ENCODE results near the gene AMN.

Gene AMN

DNA sequence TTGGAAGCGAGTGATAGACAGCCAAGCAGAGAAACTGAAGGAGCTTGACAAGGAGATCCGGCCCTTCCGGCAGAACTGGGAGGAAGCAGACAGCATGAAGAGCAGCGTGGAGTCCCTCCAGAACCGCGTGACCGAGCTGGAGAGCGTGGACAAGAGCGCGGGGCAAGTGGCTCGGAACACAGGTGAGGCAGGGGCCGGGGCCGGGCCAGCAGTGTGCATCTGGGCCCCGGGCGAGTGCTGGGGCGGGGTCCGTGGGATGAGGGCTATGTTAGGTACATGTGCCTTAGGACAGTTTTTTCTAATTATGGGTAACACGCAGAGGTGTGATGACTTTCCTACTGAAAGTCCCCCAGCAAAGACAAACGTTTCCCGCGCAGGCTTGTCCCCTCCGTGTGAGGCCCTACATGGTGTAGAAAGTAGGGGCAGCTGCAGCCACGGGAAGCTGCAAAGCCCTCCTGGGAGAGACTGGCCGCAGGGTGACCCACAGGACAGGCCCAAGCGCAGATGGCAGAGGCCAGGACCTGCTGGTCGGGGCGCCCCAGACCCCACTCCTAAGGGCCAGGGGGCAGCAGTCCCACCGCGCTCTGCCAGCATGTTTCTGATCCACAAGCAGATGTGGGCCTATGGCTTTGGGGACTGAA lies 19.1 kb upstream of the AMN start:
- DNase-seq (ENCODE audit: low spot score in 2 of 2) = no peak
- Histone ChIP-seq H3K4me1 (no peaks in the 10 kb centered on the region), H3K36me3 (replicated peaks) (peaks cover 38% of the 10 kb centered on the region), H3K9me3 (peaks cover 8% of the 10 kb centered on the region; the same call in 1 of the 2 replicates), H3K27me3 (ENCODE audit: low read depth) (no peaks in the 10 kb centered on the region), H3K4me3 (no peak overlapping the region)
- in situ Hi-C loops (cut with MboI; ENCODE audit: low sequenced_read_pairs) = no loop called here

DNA sequence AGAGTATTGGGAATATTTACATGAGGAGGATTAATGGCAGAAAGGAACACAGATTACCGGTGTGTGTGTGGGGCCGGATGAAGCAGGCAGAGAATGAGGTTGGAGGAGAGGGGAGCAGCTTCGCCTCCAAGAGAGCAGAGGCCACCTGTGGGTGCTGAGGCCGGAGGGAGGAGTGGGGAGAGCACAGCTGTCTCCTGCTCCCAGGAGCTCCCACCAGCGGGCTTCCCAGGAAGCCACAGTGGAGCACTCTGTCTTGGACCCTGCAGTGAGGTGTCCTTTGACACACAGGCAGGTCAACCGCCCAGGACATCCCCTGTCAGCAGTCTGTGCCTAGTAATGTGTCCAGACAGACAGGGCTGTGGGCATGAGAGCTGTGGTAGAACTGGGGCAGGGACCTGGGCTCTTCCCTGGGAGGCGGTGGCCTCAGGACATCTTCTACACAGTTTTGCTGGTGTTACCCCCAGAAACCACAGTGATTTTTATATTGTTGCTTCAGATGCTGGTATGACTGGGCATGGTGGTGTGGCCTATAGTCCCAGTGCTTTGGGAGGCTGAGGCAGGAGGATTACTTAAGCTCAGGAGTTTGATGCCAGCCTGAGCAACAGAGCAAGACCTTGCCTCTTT lies 18.5 kb upstream of the AMN start:
- Histone ChIP-seq H3K36me3 (replicated peaks) (peaks cover 37% of the 10 kb centered on the region), H3K4me1 (no peaks in the 10 kb centered on the region), H3K9me3 (peaks cover 8% of the 10 kb centered on the region; the same call in 1 of the 2 replicates), H3K4me3 (no peak overlapping the region), H3K27me3 (ENCODE audit: low read depth) (no peaks in the 10 kb centered on the region)
- in situ Hi-C loops (cut with MboI; ENCODE audit: low sequenced_read_pairs) = no loop called here
- no peak for DNase-seq (ENCODE audit: low spot score in 2 of 2)

DNA sequence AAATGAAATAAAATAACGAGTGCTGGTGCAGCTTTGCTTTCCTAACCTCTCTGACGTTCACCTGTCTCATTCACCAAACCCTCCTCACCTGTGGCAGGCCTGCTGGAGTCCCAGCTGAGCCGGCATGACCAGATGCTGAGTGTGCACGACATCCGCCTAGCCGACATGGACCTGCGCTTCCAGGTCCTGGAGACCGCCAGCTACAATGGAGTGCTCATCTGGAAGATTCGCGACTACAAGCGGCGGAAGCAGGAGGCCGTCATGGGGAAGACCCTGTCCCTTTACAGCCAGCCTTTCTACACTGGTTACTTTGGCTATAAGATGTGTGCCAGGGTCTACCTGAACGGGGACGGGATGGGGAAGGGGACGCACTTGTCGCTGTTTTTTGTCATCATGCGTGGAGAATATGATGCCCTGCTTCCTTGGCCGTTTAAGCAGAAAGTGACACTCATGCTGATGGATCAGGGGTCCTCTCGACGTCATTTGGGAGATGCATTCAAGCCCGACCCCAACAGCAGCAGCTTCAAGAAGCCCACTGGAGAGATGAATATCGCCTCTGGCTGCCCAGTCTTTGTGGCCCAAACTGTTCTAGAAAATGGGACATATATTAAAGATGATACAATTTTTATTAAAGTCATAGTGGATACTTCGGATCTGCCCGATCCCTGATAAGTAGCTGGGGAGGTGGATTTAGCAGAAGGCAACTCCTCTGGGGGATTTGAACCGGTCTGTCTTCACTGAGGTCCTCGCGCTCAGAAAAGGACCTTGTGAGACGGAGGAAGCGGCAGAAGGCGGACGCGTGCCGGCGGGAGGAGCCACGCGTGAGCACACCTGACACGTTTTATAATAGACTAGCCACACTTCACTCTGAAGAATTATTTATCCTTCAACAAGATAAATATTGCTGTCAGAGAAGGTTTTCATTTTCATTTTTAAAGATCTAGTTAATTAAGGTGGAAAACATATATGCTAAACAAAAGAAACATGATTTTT lies 17.1 kb upstream of the AMN start:
- Histone ChIP-seq H3K36me3 (replicated peaks) (peaks cover 37% of the 10 kb centered on the region), H3K4me1 (no peaks in the 10 kb centered on the region), H3K27me3 (ENCODE audit: low read depth) (no peaks in the 10 kb centered on the region), H3K9me3 (peaks cover 8% of the 10 kb centered on the region; the same call in 1 of the 2 replicates), H3K4me3 (no peak overlapping the region)
- DNase-seq (ENCODE audit: low spot score in 2 of 2) = no peak
- in situ Hi-C loops (cut with MboI; ENCODE audit: low sequenced_read_pairs) = no loop called here

DNA sequence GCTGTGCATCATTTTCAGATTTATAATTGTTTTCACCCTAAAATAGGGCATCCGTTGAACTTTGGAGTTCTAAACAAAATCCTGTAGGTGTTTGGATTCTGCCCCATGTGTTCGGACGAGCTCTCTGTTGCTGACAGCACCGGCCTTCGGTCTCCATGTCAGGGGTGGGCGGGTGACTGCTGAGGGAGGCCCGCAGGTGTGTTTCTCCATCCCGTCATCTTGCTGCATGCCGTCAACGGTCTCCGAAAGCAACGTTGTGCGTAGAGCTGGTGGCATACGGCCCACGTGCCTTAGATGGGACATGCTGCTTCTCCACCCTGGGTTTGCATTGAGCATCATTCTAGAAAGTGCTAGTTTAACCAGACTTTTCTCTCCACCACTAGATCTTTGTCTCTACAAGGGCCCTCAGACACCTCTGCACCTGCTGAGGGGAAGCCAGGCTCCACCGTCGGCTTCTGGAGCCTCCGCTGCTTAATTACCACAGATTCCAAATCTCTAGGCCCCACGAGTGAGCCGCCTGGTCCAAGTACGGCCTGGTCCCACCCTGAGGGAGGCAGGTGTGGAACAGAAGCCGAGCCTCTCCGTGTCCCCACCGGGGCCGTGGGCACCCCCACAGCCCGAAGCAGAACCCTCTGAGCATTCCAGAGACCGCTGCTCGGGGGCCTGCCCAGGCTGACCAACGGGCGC lies 15.7 kb upstream of the AMN start:
- peaks cover 39% of the 10 kb centered on the region for H3K36me3 ChIP-seq (replicated peaks)
- H3K4me1 ChIP-seq = no peaks in the 10 kb centered on the region
- H3K4me3 ChIP-seq = no peak overlapping the region
- in situ Hi-C loops (cut with MboI; ENCODE audit: low sequenced_read_pairs) = no loop called here
- H3K9me3 ChIP-seq = peaks cover 8% of the 10 kb centered on the region; the same call in 1 of the 2 replicates
- H3K27me3 ChIP-seq (ENCODE audit: low read depth) = no peaks in the 10 kb centered on the region
- no peak for DNase-seq (ENCODE audit: low spot score in 2 of 2)

DNA sequence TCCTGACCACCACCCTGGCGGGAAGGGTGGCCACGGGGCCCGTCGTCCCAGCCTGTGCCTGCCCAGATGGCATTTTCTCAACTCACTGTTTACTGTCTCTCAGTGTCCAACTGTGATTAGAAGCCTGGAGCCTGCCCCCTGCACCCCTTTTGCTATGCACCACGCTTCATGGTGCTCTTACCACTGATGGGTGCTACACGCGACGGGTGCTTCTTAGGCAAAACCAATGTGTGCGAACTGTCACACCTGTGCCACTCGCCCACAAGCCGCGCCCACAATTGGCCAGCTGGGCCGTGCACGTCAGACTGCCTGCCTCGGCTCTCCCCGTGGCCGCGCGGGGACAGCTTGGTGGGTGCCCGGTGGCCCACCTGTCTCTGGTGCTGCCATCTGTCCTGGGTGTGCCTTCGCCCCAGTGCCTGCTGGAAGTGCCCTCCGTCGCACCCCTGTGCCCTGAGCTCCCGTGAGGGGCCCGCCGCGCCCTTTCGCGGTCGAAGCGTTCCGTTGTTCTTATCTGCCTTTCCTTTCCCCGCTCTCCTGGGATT lies 15.1 kb upstream of the AMN start:
- H3K9me3 ChIP-seq = peaks cover 8% of the 10 kb centered on the region; the same call in 1 of the 2 replicates
- no peaks in the 10 kb centered on the region for H3K27me3 ChIP-seq (ENCODE audit: low read depth)
- H3K4me3 ChIP-seq = no peak overlapping the region
- DNase-seq (ENCODE audit: low spot score in 2 of 2) = no peak
- no peaks in the 10 kb centered on the region for H3K4me1 ChIP-seq
- H3K36me3 ChIP-seq (replicated peaks) = peaks cover 36% of the 10 kb centered on the region
- in situ Hi-C loops (cut with MboI; ENCODE audit: low sequenced_read_pairs) = no loop called here

DNA sequence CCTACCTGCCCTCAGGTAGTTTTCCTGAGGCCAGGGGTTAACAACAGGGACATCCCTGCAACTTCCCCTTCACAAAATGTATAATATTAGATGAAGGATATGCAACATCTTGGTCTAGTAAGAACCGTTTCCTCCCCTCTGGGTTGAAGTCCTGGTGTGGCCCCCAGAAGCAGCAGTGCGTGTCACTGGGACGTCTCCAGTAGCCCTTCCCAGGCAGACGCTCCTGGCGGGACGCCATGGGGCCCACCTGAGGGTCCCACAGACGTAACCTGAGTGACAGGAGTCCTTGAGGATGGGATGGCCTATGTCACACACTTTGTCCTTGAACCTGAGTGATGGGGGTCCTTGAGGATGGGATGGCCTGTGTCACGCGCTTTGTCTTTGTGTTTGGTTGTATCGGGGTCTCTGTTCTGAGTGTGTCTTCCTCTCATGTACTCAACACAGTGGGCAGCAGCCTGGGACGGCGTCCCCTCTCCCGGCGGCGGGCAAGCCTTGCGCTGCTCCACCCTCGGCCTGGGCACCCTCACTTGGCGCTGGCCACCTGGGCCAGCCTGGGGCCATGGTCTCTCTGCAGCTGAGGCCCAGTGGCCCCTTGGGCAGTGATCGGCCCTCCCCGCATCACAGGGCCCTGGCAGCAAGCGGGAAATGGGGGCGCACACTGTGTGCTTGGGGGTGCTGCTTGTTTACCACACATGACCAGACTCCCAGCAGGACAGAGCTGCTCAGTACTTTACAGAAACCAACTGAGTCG lies 14.3 kb upstream of the AMN start:
- H3K9me3 ChIP-seq = peaks cover 8% of the 10 kb centered on the region; the same call in 1 of the 2 replicates
- DNase-seq (ENCODE audit: low spot score in 2 of 2) = no peak
- H3K4me1 ChIP-seq = no peaks in the 10 kb centered on the region
- peaks cover 33% of the 10 kb centered on the region for H3K36me3 ChIP-seq (replicated peaks)
- no peaks in the 10 kb centered on the region for H3K27me3 ChIP-seq (ENCODE audit: low read depth)
- H3K4me3 ChIP-seq = no peak overlapping the region
- in situ Hi-C loops (cut with MboI; ENCODE audit: low sequenced_read_pairs) = no loop called here

DNA sequence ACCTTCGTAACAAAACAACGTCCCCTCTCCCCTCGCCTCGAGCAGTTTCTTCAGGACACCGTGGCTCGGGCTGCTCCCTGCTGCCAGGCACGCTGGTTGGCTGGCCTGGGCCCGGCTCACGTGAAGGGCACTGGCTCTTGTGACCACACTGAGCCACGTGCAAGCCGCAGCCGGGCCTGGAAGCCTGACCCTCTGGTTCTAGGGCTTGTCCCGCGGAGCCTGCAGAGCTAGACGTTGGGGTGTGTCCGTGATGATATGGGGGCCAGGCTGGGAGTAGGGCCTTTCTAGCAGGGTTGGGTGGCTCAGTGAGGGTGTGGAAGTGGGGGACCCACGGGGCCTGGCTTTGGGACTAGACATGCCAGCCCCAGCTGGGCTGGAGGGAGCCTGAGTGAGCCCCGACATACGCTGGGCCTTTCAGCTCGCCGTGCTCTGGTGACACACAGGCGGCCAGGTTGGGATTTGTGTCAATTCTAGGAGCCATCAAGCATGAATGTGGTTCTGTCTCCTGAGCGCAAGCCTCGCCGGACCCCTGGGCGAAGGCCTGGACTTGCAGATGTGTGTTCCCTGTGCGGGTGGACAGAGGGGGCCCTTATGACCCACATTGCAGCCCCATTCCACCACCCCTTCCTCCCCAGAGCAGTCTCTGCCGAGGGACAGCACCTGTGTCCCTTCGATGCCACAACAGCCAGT lies 13.6 kb upstream of the AMN start:
- Histone ChIP-seq H3K9me3 (peaks cover 8% of the 10 kb centered on the region; the same call in 1 of the 2 replicates), H3K4me3 (no peak overlapping the region), H3K4me1 (no peaks in the 10 kb centered on the region), H3K27me3 (ENCODE audit: low read depth) (no peaks in the 10 kb centered on the region), H3K36me3 (replicated peaks) (peaks cover 27% of the 10 kb centered on the region)
- in situ Hi-C loops (cut with MboI; ENCODE audit: low sequenced_read_pairs) = no loop called here
- DNase-seq (ENCODE audit: low spot score in 2 of 2) = no peak

DNA sequence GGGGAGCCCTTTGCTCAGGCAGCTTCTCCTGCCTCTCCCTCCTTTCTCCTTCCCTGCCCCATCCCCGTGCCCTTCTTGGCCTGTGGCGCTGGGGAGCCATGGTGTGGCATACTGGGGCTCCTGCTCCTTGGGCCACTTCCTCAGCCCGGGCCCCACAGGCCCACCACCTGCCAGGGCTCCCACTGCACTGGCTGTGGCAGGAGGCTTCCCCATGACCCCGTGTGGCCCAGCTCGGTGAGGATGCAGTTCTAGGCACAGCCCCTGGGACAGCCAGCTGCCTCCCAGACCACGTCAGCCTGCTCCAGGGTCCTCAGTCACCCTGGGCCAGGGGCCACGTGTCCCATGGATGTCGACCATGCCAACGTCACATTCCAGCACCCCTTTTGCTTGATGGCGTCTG lies 13.0 kb upstream of the AMN start:
- no peaks in the 10 kb centered on the region for H3K4me1 ChIP-seq
- H3K4me3 ChIP-seq = no peak overlapping the region
- H3K36me3 ChIP-seq (replicated peaks) = peaks cover 25% of the 10 kb centered on the region
- no peaks in the 10 kb centered on the region for H3K27me3 ChIP-seq (ENCODE audit: low read depth)
- H3K9me3 ChIP-seq = peaks cover 8% of the 10 kb centered on the region; the same call in 1 of the 2 replicates
- in situ Hi-C loops (cut with MboI; ENCODE audit: low sequenced_read_pairs) = no loop called here
- DNase-seq (ENCODE audit: low spot score in 2 of 2) = no peak

DNA sequence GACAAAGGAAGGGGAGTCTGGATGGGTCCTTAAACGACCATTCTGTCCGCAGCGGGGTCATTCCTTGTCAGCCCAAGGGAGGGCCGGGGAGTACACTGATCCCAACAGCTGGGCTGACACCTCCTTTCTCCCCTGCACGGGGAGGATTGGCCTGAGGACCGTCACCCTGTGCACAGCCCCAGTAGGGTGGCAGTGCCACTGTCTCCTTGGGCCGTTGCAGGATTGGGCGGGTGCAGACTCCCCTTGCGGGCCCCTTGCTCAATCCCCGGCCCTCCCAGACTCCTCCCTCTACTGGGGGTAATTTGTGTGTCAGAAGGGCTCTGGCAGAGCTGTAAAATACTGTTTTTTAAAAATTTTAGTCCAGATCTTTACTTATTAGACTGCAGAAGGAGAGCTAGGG lies 12.6 kb upstream of the AMN start:
- in situ Hi-C loops (cut with MboI; ENCODE audit: low sequenced_read_pairs) = loop anchor here (10.0 kb wide), 2 partner anchors 135 to 215 kb away; partner anchors contain the start of gene TRAF3
- H3K4me1 ChIP-seq = no peaks in the 10 kb centered on the region
- no peak for DNase-seq (ENCODE audit: low spot score in 2 of 2)
- peaks cover 8% of the 10 kb centered on the region; the same call in 1 of the 2 replicates for H3K9me3 ChIP-seq
- no peaks in the 10 kb centered on the region for H3K27me3 ChIP-seq (ENCODE audit: low read depth)
- peaks cover 23% of the 10 kb centered on the region for H3K36me3 ChIP-seq (replicated peaks)
- H3K4me3 ChIP-seq = no peak overlapping the region

DNA sequence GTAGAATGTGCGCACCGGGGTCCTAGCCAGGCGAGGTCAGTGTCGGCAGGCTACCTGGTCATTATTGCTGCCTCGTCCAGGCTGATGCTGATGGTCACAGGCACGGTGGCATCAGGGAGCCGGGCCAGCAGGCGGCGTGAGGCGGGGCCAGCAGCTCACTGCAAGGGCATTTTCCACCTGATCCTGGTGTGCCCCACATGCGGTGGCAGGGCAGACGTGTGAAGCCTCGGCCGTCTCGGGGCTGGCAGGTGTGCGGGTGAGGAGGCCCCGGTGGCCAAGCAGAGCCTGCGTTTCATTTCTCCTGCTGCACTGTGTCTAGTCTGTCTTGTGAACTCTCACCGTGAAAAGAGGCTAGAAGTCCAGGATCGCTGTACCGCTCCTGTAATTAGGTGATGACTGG lies 12.0 kb upstream of the AMN start:
- no peak for DNase-seq (ENCODE audit: low spot score in 2 of 2)
- Histone ChIP-seq H3K9me3 (peaks cover 8% of the 10 kb centered on the region; the same call in 1 of the 2 replicates), H3K4me3 (no peak overlapping the region), H3K4me1 (no peaks in the 10 kb centered on the region), H3K27me3 (ENCODE audit: low read depth) (no peaks in the 10 kb centered on the region), H3K36me3 (replicated peaks) (peaks cover 18% of the 10 kb centered on the region)
- in situ Hi-C loops (cut with MboI; ENCODE audit: low sequenced_read_pairs) = loop anchor here (10.0 kb wide), 2 partner anchors 136 to 216 kb away; partner anchors contain the start of gene TRAF3

DNA sequence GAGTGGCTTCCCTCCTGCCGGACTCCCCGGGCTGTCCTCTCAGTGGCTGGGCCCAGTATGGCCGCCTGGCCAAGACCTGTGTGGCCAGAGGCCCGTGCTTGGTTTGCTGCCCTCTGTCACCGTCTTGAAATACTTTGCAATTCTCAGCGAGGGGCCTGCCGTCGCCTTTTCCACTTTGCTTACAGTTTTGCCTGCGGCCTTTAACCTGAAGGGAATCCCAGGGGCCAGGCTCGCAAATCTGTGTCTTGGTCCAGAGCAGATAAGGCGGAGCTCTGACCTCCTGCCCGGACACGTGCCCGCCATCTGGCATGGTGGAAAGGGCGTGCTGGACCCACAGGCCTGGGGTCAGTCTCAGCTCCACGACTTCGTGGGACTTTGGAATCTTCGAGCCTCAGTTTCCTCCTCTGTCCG lies 10.9 kb upstream of the AMN start:
- no peak overlapping the region for H3K4me3 ChIP-seq
- H3K27me3 ChIP-seq (ENCODE audit: low read depth) = no peaks in the 10 kb centered on the region
- in situ Hi-C loops (cut with MboI; ENCODE audit: low sequenced_read_pairs) = loop anchor here (10.0 kb wide), 2 partner anchors 137 to 217 kb away; partner anchors contain the start of gene TRAF3
- H3K36me3 ChIP-seq (replicated peaks) = peaks cover 7% of the 10 kb centered on the region
- H3K9me3 ChIP-seq = peaks cover 2% of the 10 kb centered on the region; the same call in 1 of the 2 replicates
- no peak for DNase-seq (ENCODE audit: low spot score in 2 of 2)
- no peaks in the 10 kb centered on the region for H3K4me1 ChIP-seq

Measured in HAP-1 (cell line).